K562 (cell line): ENCODE data around the gene FN3K. TPM values are rescaled to one million over a fixed set of nuclear protein-coding genes. Genes with fewer than 3 reads are reported as not detected.

Source experiments
- ASH1L ChIP-seq: fragments of 450-650 bp; IDR thresholded peaks from 2 replicates; pipeline ENCODE4 v1.6.1; 2018; ENCODE audit warnings: borderline replicate concordance, mild to moderate bottlenecking, low read depth; ENCODE audit not compliant: partially characterized antibody
- FOS ChIP-seq: IDR thresholded peaks from 3 replicates; pipeline ENCODE4 v1.6.1; 2011; ENCODE audit not compliant: insufficient read length; ENCODE audit errors: extremely low read depth
- FOXA1 ChIP-seq: fragments of 450-650 bp; IDR thresholded peaks from 2 replicates; pipeline ENCODE4 v1.6.1; 2016; ENCODE audit warnings: mild to moderate bottlenecking, borderline replicate concordance
- HEY1 ChIP-seq: fragments of 250-450 bp; sonication (Bioruptor Pico); IDR thresholded peaks from 2 replicates; pipeline ENCODE4 v1.5.0; 2020; ENCODE audit warnings: mild to moderate bottlenecking, moderate library complexity, borderline replicate concordance
- HSF4 ChIP-seq: fragments of 250-450 bp; sonication (Bioruptor Pico); IDR thresholded peaks from 2 replicates; pipeline ENCODE4 v2.1.2; 2022; ENCODE audit warnings: mild to moderate bottlenecking, moderate library complexity, borderline replicate concordance
- L3MBTL2 ChIP-seq: fragments of 450-650 bp; IDR thresholded peaks from 2 replicates; pipeline ENCODE4 v1.6.1; 2016; ENCODE audit warnings: mild to moderate bottlenecking, moderate library complexity
- NFATC3 ChIP-seq: fragments of 450-650 bp; IDR thresholded peaks from 2 replicates; pipeline ENCODE4 v1.6.1; 2017; ENCODE audit warnings: mild to moderate bottlenecking
- NR2C1 ChIP-seq, 2 experiments: fragments of 450-650 bp; IDR thresholded peaks; 2 replicates each; pipeline ENCODE4 v1.6.1; 2017; ENCODE audit warnings: mild to moderate bottlenecking in 2 of 2, antibody characterized with exemption in 1 of 2, inconsistent platforms in 1 of 2, missing compliant biosample characterization in 1 of 2, missing genetic modification characterization in 1 of 2
- SAP30 ChIP-seq: fragments of 200-600 bp; sonication (generic); IDR thresholded peaks from 2 replicates; pipeline ENCODE4 v1.6.1; 2012; ENCODE audit warnings: borderline replicate concordance, low read depth, mild to moderate bottlenecking, moderate library complexity, low read length, control low read depth, inconsistent platforms; ENCODE audit not compliant: insufficient read depth, poor library complexity, severe bottlenecking
- SRSF9 ChIP-seq: fragments of 200-400 bp; formaldehyde crosslinking; IDR thresholded peaks from 2 replicates; pipeline ENCODE4 v1.6.1; 2017; ENCODE audit warnings: low read depth, low read length, borderline replicate concordance
- ZKSCAN1 ChIP-seq: fragments of 150-350 bp; IDR thresholded peaks from 2 replicates; pipeline ENCODE4 v1.6.1; 2016; ENCODE audit warnings: low read depth, low read length
- ZNF121 ChIP-seq: sonication (generic); formaldehyde crosslinking; conservative IDR thresholded peaks from 2 replicates; pipeline ENCODE4 v1.8.0; 2022; ENCODE audit warnings: missing genetic modification reagents
- ZNF134 ChIP-seq: fragments of 250-450 bp; sonication (Bioruptor Pico); conservative IDR thresholded peaks from 2 replicates; pipeline ENCODE4 v1.4.0; 2020
- ZNF57 ChIP-seq: fragments of 450-650 bp; formaldehyde crosslinking; IDR thresholded peaks from 2 replicates; pipeline ENCODE4 v1.4.0; 2020; ENCODE audit warnings: mild to moderate bottlenecking, moderate library complexity
- ZNF717 ChIP-seq: fragments of 250-450 bp; sonication (Bioruptor Pico); IDR thresholded peaks from 2 replicates; pipeline ENCODE4 v1.5.0; 2021
- polyA plus RNA-seq, 8 experiments: library from polyadenylated mRNA; depleted of rRNA in 4 of 8; stranded (reverse) in 5 of 8; unstranded in 3 of 8; fragments of >200 nt; fragmentation: Nextera tagmentation in 2 of 8; fragmentation: Illumina TruSeq in 1 of 8; extraction: Ambion mirVana in 2 of 8; extraction: Trizol in 1 of 8; gene quantifications; 2 replicates each; pipeline versions ENCODE4 v1.2.1 to v1.2.3, GENCODE V29; 2011 to 2014; ENCODE audit warnings: inconsistent platforms in 1 of 8, missing spikeins in 1 of 8
- total RNA-seq, 7 experiments: library from RNA; depleted of rRNA in 6 of 7; stranded (reverse); fragments of >200 nt in 6 of 7; fragmentation: Illumina TruSeq in 2 of 7; extraction: Trizol in 2 of 7; gene quantifications; 2 replicates each; pipeline versions ENCODE4 v1.2.1 to v1.2.3, GENCODE V29; 2011 to 2021; ENCODE audit warnings: low replicate concordance in 1 of 7
- TF ChIP-seq, protein P1 (sequence below): sonication (generic); formaldehyde crosslinking; IDR thresholded peaks from 2 replicates; pipeline ENCODE4 v1.8.0; 2022; ENCODE audit warnings: missing genetic modification reagents, mild to moderate bottlenecking, moderate library complexity, borderline replicate concordance
- TF ChIP-seq, protein P2 (sequence below): fragments of 250-450 bp; sonication (Bioruptor Pico); IDR thresholded peaks from 2 replicates; pipeline ENCODE4 v1.8.0; 2021; ENCODE audit warnings: borderline replicate concordance, mild to moderate bottlenecking, moderate library complexity; ENCODE audit not compliant: poor library complexity, severe bottlenecking
- TF ChIP-seq, protein P3 (sequence below): fragments of 450-650 bp; IDR thresholded peaks from 2 replicates; pipeline ENCODE4 v1.6.1; 2016; ENCODE audit warnings: low read depth

Gene FN3K
- total and polyA plus RNA-seq, 9 of the 15 experiments (the other 6 are each of a cell fraction or from before 2014, with no cell fraction given): 0.08 to 22.7 (median 3.8) TPM

DNA sequence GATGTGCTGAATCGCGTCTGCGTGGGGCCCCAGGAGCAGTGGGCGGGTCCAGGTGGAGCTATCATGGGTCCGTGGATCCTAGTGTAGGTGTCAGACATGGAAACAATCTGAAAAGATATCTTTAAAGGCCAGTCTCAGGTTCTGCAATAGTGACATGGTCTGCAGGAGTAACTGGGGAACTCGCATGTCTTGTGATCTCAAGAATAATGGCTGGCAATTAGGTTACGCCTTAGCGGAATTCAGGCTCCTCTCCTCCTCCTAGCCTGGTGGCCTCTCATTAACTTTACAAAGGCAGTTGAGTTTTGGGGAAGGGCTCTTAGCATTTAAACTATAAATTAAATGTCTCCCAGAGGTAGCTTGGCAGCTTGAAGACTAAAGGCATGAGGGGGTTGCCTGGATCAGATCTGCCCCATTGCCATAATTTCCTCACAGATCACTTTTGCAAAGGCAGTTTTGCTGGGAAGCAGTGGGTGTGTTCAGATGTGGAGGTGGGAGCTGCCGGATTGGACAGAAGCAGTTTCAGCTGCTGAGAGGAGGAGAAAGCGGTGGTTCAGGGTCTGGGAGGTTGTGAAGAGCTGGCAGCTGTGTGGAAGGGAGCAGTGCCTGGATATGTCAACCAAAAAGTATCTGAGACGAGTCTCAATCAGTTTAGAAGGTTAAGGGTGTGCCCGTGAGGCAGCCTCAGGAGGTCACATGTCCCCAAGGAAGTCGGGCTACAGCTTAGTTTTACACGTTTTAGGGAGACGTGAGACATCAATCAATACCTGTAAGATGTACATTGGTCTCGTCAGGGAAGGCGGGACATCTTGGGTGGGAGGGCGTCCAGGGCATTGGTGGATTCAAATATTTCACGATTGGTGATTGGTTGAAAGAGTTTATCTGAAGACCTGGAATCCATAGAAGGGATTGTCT is 19.1 kb downstream of the FN3K start (continued):
- TF ChIP-seq SRSF9 (no peak), ZNF717 (CRISPR knock-in tag) (no peak), FOS (peak; percentile 74), SAP30 (no peak), ZKSCAN1 (no peak), ASH1L (peak; percentile 81), HEY1 (no peak), ZNF134 (no peak), ZNF121 (CRISPR knock-in tag) (no peak), FOXA1 (no peak), NFATC3 (no peak), NR2C1 (IDR thresholded peaks at IDR 0.05) (no peak), NR2C1 (tag; IDR thresholded peaks at IDR 0.05) (no peak), L3MBTL2 (peak; percentile 34; the same call in 1 of the 2 replicates), ZNF57 (CRISPR knock-in tag) (no peak), HSF4 (CRISPR knock-in tag) (no peak)
- TF ChIP-seq, protein P1, sequence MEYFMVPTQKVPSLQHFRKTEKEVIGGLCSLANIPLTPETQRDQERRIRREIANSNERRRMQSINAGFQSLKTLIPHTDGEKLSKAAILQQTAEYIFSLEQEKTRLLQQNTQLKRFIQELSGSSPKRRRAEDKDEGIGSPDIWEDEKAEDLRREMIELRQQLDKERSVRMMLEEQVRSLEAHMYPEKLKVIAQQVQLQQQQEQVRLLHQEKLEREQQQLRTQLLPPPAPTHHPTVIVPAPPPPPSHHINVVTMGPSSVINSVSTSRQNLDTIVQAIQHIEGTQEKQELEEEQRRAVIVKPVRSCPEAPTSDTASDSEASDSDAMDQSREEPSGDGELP (CRISPR knock-in tag): peak; percentile 84; the same call in 1 of the 2 replicates
- TF ChIP-seq, protein P2, sequence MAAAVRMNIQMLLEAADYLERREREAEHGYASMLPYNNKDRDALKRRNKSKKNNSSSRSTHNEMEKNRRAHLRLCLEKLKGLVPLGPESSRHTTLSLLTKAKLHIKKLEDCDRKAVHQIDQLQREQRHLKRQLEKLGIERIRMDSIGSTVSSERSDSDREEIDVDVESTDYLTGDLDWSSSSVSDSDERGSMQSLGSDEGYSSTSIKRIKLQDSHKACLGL: no peak
- TF ChIP-seq, protein P3, sequence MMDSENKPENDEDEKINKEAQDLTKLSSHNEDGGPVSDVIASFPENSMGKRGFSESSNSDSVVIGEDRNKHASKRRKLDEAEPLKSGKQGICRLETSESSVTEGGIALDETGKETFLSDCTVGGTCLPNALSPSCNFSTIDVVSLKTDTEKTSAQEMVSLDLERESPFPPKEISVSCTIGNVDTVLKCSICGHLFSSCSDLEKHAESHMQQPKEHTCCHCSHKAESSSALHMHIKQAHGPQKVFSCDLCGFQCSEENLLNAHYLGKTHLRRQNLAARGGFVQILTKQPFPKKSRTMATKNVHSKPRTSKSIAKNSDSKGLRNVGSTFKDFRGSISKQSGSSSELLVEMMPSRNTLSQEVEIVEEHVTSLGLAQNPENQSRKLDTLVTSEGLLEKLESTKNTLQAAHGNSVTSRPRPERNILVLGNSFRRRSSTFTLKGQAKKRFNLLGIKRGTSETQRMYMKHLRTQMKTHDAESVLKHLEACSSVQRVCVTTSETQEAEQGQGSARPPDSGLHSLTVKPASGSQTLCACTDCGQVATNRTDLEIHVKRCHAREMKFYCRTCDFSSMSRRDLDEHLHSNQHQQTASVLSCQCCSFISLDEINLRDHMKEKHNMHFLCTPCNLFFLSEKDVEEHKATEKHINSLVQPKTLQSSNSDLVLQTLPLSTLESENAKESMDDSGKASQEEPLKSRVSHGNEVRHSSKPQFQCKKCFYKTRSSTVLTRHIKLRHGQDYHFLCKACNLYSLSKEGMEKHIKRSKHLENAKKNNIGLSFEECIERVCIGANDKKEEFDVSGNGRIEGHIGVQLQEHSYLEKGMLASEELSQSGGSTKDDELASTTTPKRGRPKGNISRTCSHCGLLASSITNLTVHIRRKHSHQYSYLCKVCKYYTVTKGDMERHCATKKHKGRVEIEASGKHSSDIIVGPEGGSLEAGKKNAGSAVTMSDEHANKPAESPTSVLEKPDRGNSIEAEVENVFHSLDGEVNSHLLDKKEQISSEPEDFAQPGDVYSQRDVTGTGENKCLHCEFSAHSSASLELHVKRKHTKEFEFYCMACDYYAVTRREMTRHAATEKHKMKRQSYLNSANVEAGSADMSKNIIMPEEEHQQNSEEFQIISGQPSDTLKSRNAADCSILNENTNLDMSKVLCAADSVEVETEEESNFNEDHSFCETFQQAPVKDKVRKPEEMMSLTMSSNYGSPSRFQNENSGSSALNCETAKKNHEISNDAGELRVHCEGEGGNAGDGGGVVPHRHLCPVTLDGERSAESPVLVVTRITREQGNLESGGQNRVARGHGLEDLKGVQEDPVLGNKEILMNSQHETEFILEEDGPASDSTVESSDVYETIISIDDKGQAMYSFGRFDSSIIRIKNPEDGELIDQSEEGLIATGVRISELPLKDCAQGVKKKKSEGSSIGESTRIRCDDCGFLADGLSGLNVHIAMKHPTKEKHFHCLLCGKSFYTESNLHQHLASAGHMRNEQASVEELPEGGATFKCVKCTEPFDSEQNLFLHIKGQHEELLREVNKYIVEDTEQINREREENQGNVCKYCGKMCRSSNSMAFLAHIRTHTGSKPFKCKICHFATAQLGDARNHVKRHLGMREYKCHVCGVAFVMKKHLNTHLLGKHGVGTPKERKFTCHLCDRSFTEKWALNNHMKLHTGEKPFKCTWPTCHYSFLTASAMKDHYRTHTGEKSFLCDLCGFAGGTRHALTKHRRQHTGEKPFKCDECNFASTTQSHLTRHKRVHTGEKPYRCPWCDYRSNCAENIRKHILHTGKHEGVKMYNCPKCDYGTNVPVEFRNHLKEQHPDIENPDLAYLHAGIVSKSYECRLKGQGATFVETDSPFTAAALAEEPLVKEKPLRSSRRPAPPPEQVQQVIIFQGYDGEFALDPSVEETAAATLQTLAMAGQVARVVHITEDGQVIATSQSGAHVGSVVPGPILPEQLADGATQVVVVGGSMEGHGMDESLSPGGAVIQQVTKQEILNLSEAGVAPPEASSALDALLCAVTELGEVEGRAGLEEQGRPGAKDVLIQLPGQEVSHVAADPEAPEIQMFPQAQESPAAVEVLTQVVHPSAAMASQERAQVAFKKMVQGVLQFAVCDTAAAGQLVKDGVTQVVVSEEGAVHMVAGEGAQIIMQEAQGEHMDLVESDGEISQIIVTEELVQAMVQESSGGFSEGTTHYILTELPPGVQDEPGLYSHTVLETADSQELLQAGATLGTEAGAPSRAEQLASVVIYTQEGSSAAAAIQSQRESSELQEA: no peak
